Right lobe of liver (tissue), 6 donors: Measurements from ENCODE around the gene GNG14. TPM values are rescaled to one million over a fixed set of nuclear protein-coding genes. Genes with fewer than 3 reads are reported as not detected.
A peak's percentile ranks its signal among the peaks of the same experiment; 100 is the strongest.

ENCODE experiments used
- ATAC-seq, 4 donors: fragments of 200-7000 bp; cut with Tn5 transposase; one replicate each; pipeline ENCODE4 v1.9.1; 2020; ENCODE audit warnings: mild to moderate bottlenecking in 4 of 4, moderate library complexity in 4 of 4
- DNase-seq, 3 donors: peaks; one replicate each; pipeline ENCODE4 v3.0.0-alpha.2; 2020
- H3K27ac ChIP-seq, 3 donors: fragments of 200-600 bp; one replicate each; pipeline ENCODE4 v1.8.0; 2022
- H3K27me3 ChIP-seq, 2 donors: fragments of 200-600 bp; one replicate each; pipeline ENCODE4 v1.8.0; 2022
- H3K36me3 ChIP-seq, 4 donors: fragments of 200-600 bp; sonication (generic) in 1 of 4; one replicate each; pipeline versions ENCODE4 v1.5.1 to v1.8.0; 2017 to 2022; ENCODE audit warnings: control low read depth in 1 of 4
- H3K4me1 ChIP-seq, 4 donors: fragments of 200-600 bp; sonication (generic) in 1 of 4; one replicate each; pipeline versions ENCODE4 v1.5.1 to v1.8.0; 2017 to 2022; ENCODE audit warnings: control low read depth in 1 of 4
- H3K4me3 ChIP-seq, 3 donors: fragments of 200-600 bp; one replicate each; pipeline ENCODE4 v1.8.0; 2022
- H3K9me3 ChIP-seq, 4 donors: fragments of 200-600 bp; sonication (generic) in 1 of 4; one replicate each; pipeline versions ENCODE4 v1.5.1 to v1.8.0; 2017 to 2022; ENCODE audit warnings: control low read depth in 1 of 4
- CTCF ChIP-seq, 4 donors: fragments of 200-600 bp in 3 of 4; fragments of 450-650 bp in 1 of 4; IDR thresholded peaks; one replicate each; pipeline versions ENCODE4 v1.5.1 to v1.8.0; 2016 to 2022; ENCODE audit warnings: antibody characterized with exemption in 4 of 4, mild to moderate bottlenecking in 2 of 4
- POLR2A ChIP-seq: fragments of 450-650 bp; IDR thresholded peaks from one replicate; pipeline ENCODE4 v1.6.1; 2017; ENCODE audit warnings: antibody characterized with exemption, mild to moderate bottlenecking
- WGBS: methylation state at CpG from one replicate; pipeline ENCODE4 v1.1.6; 2018; ENCODE audit warnings: low coverage, low lambda C conversion rate; ENCODE audit not compliant: insufficient coverage; ENCODE audit errors: missing lambda C conversion rate; 5-methylcytosine and 5-hydroxymethylcytosine counted together
- intact Hi-C, 2 donors: fragments of 100-400 bp; cut with DNase I; formaldehyde crosslinking; loops; one replicate each; pipeline versions ENCODE4 v1.11.2 to v1.14.1; 2022
- total RNA-seq, 6 experiments: library from RNA; depleted of rRNA in 2 of 6; stranded (reverse); fragments of >200 nt in 2 of 6; fragmentation: NEBNext Ultra II Directional in 3 of 6; extraction: Animal tissue kit (Norgen Biotek cat#: 25700) in 3 of 6; gene quantifications; one replicate each; pipeline versions ENCODE4 v1.1.0 to v1.2.4, GENCODE V29; 2016 to 2023
- donor health status: DM: no; HTN: yes; CAD: no.
- donor health status: DM: no; HTN: no; CAD: no.
- donor health status: DM: no; HTN: no; CAD: no.
- donor health status: DM: no; HTN: yes; CAD: no.
- donor health status: DM: no; HTN: yes; CAD: no.

The GNG14 gene
- total RNA-seq, 6 experiments from 2014 or later = not detected

- DNase-seq (peak; percentile 88 to 95 (median 93)), ATAC-seq (peak; percentile 78 to 87 (median 84))
- H3K4me3 ChIP-seq = peak within 1 kb of the TSS; percentile 85 to 97 (median 94)
- 0% methylated on average over 39 of the region's 68 CpGs for WGBS
- TF ChIP-seq POLR2A = peak; percentile 66
- no peak for TF ChIP-seq CTCF (IDR thresholded peaks at IDR 0.05)
- no peaks in the 10 kb centered on the region for H3K27me3 ChIP-seq
- H3K9me3 ChIP-seq = no peaks in the 10 kb centered on the region
- intact Hi-C loops = no loop called here
- peaks cover 0 to 19% (median 0%) of the 10 kb centered on the region in 4 donors for H3K4me1 ChIP-seq
- peaks cover 0 to 29% (median 14%) of the 10 kb centered on the region in 4 donors for H3K36me3 ChIP-seq
- peak within 1 kb of the TSS; percentile 77 to 93 (median 85) for H3K27ac ChIP-seq
Measured at GRCh38 chr19:12681074-12681987, 6.5 kb upstream of the GNG14 start, which contains the start of gene DHPS. DHPS (minus strand) TSS chr19:12681880; CDS start chr19:12681766, 114 bp downstream.

- no peak overlapping the region for H3K4me3 ChIP-seq
- H3K9me3 ChIP-seq = no peaks in the 10 kb centered on the region
- no peaks in the 10 kb centered on the region for H3K27me3 ChIP-seq
- 84% methylated on average over 3 of the region's 3 CpGs for WGBS
- DNase-seq = no peak
- no peaks in the 10 kb centered on the region for H3K4me1 ChIP-seq
- TF ChIP-seq CTCF (IDR thresholded peaks at IDR 0.05) (no peak), POLR2A (no peak)
- intact Hi-C loops = no loop called here
- H3K36me3 ChIP-seq = no peaks in the 10 kb centered on the region
- H3K27ac ChIP-seq = no peak overlapping the region
- ATAC-seq = no peak
Measured at GRCh38 chr19:12685831-12686230, 2.0 kb upstream of the GNG14 start.

- H3K27ac ChIP-seq = no peak overlapping the region
- H3K4me1 ChIP-seq = no peaks in the 10 kb centered on the region
- no peak overlapping the region for H3K4me3 ChIP-seq
- DNase-seq (no peak), ATAC-seq (peak in 1 of 4 donors; percentile 7)
- no CpG with 5 or more reads among the region's 12 CpGs for WGBS
- TF ChIP-seq POLR2A (no peak), CTCF (IDR thresholded peaks at IDR 0.05) (no peak)
- no peaks in the 10 kb centered on the region for H3K27me3 ChIP-seq
- intact Hi-C loops = no loop called here
- H3K9me3 ChIP-seq = no peaks in the 10 kb centered on the region
- no peaks in the 10 kb centered on the region for H3K36me3 ChIP-seq
Measured at GRCh38 chr19:12689012-12689411, 1.2 kb downstream of the GNG14 start.

- ATAC-seq (peak in 1 of 4 donors; percentile 19), DNase-seq (no peak)
- H3K9me3 ChIP-seq = no peaks in the 10 kb centered on the region
- H3K27ac ChIP-seq = no peak overlapping the region
- H3K4me3 ChIP-seq = no peak overlapping the region
- intact Hi-C loops = no loop called here
- no peaks in the 10 kb centered on the region for H3K27me3 ChIP-seq
- no peaks in the 10 kb centered on the region for H3K36me3 ChIP-seq
- TF ChIP-seq POLR2A (no peak), CTCF (IDR thresholded peaks at IDR 0.05) (no peak)
- WGBS = 60% methylated on average over 1 of the region's 26 CpGs
- no peaks in the 10 kb centered on the region for H3K4me1 ChIP-seq
Measured at GRCh38 chr19:12689581-12690216, 1.9 kb downstream of the GNG14 start.
